ENCODE data around the gene AGPAT4.
A peak's percentile ranks its signal among the peaks of the same experiment; 100 is the strongest.

Gene AGPAT4

GRCh38 chr6:161308075-161308655 lies 34.3 kb upstream of the AGPAT4 start:
- TF ChIP-seq CTCF (IDR thresholded peaks at IDR 0.05; ENCODE audit: low read depth, low read length), result no peak
- no peak overlapping the region for H3K4me3 ChIP-seq (replicated peaks in 1 of 2; ENCODE audit: low read depth in 2 of 2, low read length in 2 of 2)
- no peak for DNase-seq (ENCODE audit: low read depth in 2 of 2)

- DNase-seq (ENCODE audit: low read depth in 2 of 2), result no peak
- TF ChIP-seq CTCF (IDR thresholded peaks at IDR 0.05; ENCODE audit: low read depth, low read length), result no peak
- H3K4me3 ChIP-seq (replicated peaks in 1 of 2; ENCODE audit: low read depth in 2 of 2, low read length in 2 of 2), result no peak overlapping the region
These were observed 32.0 kb upstream of the AGPAT4 start for GRCh38 chr6:161305860-161306259.

GRCh38 chr6:161303628-161304340 lies 29.9 kb upstream of the AGPAT4 start:
- DNase-seq (ENCODE audit: low read depth in 2 of 2), result peak; percentile 36 to 74
- no peak for TF ChIP-seq CTCF (IDR thresholded peaks at IDR 0.05; ENCODE audit: low read depth, low read length)
- no peak overlapping the region for H3K4me3 ChIP-seq (replicated peaks in 1 of 2; ENCODE audit: low read depth in 2 of 2, low read length in 2 of 2)

GRCh38 chr6:161302949-161303348 lies 29.1 kb upstream of the AGPAT4 start:
- no peak overlapping the region for H3K4me3 ChIP-seq (replicated peaks in 1 of 2; ENCODE audit: low read depth in 2 of 2, low read length in 2 of 2)
- peak in 1 of 2 donors; percentile 19 for DNase-seq (ENCODE audit: low read depth in 2 of 2)
- no peak for TF ChIP-seq CTCF (IDR thresholded peaks at IDR 0.05; ENCODE audit: low read depth, low read length)

- no peak for TF ChIP-seq CTCF (IDR thresholded peaks at IDR 0.05; ENCODE audit: low read depth, low read length)
- peak; percentile 83 to 92 for DNase-seq (ENCODE audit: low read depth in 2 of 2)
- no peak overlapping the region for H3K4me3 ChIP-seq (replicated peaks in 1 of 2; ENCODE audit: low read depth in 2 of 2, low read length in 2 of 2)
These were observed 27.5 kb upstream of the AGPAT4 start for GRCh38 chr6:161301338-161301737.

GRCh38 chr6:161300823-161301222 lies 27.0 kb upstream of the AGPAT4 start:
- H3K4me3 ChIP-seq (replicated peaks in 1 of 2; ENCODE audit: low read depth in 2 of 2, low read length in 2 of 2), result no peak overlapping the region
- DNase-seq (ENCODE audit: low read depth in 2 of 2), result peak; percentile 20 to 42
- no peak for TF ChIP-seq CTCF (IDR thresholded peaks at IDR 0.05; ENCODE audit: low read depth, low read length)
